ENCODE results near the gene USP53. TPM values are rescaled to one million over a fixed set of nuclear protein-coding genes. Genes with fewer than 3 reads are reported as not detected.

The USP53 gene
- total and polyA plus RNA-seq, 2 of the 13 experiments (the other 11 are each of a cell fraction or from before 2014, with no cell fraction given) = 5.3 to 8.1 TPM

DNA sequence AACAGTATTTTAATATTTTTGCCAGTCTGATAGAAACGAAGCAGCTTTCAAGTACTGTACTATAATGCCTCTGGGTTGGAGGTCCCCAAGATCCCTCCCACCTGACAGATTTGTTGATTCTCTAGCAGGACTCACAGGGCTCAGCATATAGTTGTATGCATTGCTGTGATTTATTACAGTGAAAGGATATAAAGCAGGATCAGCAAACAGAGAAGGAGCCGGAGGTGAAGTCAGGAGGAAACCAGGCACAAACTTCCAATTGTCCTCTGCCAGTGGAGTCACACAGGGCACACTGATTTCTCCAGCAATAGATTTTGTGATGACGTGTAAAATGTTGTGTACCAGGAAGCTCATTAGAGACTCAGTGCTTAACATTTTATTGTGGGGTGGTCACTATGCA lies 19.0 kb downstream of the USP53 start:
- FAIRE-seq = no peak
- H3K27ac ChIP-seq (ENCODE audit: extremely low read length, insufficient read depth, low read length) = no peak overlapping the region
- intact Hi-C loops (cut with micrococcal nuclease; ENCODE audit: unreplicated experiment) (no loop called here), in situ Hi-C loops (cut with HindIII; ENCODE audit: extremely low pct_ligation_motif_present, low pct_unique_long_range_greater_than_20kb) (no loop called here)
- no peaks in the 10 kb centered on the region for H3K4me1 ChIP-seq (ENCODE audit: insufficient read depth, low read length)
- 96% methylated on average over 3 of the region's 3 CpGs for WGBS (ENCODE audit: low lambda C conversion rate)
- H3K36me3 ChIP-seq (replicated peaks in 1 of 2; ENCODE audit: control insufficient read depth in 1 of 2, insufficient read depth in 2 of 2, low read length in 2 of 2) = peaks cover 5 to 12% of the 10 kb centered on the region in 2 experiments; a peak in 2 of 5 replicates
- no peak for DNase-seq (ENCODE audit: low spot score)
- H3K4me3 ChIP-seq (replicated peaks in 1 of 3; ENCODE audit: insufficient read depth in 1 of 3, low read depth in 2 of 3, low read length in 3 of 3) = no peak overlapping the region
- H2AFZ ChIP-seq (ENCODE audit: low read length) = no peak overlapping the region
- POLR2A ChIA-PET = no interaction called here
- BruUV-seq (replicated peaks) = no TSS peak
- H3K27me3 ChIP-seq (ENCODE audit: control insufficient read depth in 1 of 2, insufficient read depth in 2 of 2, low read length in 2 of 2) = no peaks in the 10 kb centered on the region
- no peaks in the 10 kb centered on the region for H3K9me3 ChIP-seq (ENCODE audit: low read length)
- CTCF ChIA-PET (ENCODE audit: low intra/inter-chr PET ratio, low total read pairs) = no interaction called here
- H3K9ac ChIP-seq (ENCODE audit: insufficient read depth, low read depth, low read length) = no peak overlapping the region
- no peak for ATAC-seq
- no peaks in the 10 kb centered on the region for H3K79me2 ChIP-seq (ENCODE audit: insufficient read depth, low read length)
- H3K4me2 ChIP-seq (ENCODE audit: low read depth, low read length) = no peak overlapping the region
- H4K20me1 ChIP-seq (ENCODE audit: insufficient read depth, low read length) = no peaks in the 10 kb centered on the region
- TF ChIP-seq, protein P1, sequence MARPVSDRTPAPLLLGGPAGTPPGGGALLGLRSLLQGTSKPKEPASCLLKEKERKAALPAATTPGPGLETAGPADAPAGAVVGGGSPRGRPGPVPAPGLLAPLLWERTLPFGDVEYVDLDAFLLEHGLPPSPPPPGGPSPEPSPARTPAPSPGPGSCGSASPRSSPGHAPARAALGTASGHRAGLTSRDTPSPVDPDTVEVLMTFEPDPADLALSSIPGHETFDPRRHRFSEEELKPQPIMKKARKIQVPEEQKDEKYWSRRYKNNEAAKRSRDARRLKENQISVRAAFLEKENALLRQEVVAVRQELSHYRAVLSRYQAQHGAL (CRISPR knock-in tag; IDR thresholded peaks at IDR 0.05; ENCODE audit: not compliant biosample characterization) = no peak
- TF ChIP-seq ZNF12 (CRISPR knock-in tag; IDR thresholded peaks at IDR 0.05) (no peak), U2AF1 (optimal IDR thresholded peaks at IDR 0.05; ENCODE audit: low read depth, low read length) (no peak), ZMYM2 (CRISPR knock-in tag; IDR thresholded peaks at IDR 0.05) (no peak), ZNF850 (CRISPR knock-in tag; conservative IDR thresholded peaks at IDR 0.05) (no peak), NCOA1 (CRISPR knock-in tag; IDR thresholded peaks at IDR 0.05) (no peak), PLRG1 (conservative IDR thresholded peaks at IDR 0.05) (no peak), SMC3 (IDR thresholded peaks at IDR 0.05; ENCODE audit: low read length) (no peak), ZNF235 (CRISPR knock-in tag; IDR thresholded peaks at IDR 0.05; ENCODE audit: borderline replicate concordance) (no peak)
- TF ChIP-seq, protein P2, sequence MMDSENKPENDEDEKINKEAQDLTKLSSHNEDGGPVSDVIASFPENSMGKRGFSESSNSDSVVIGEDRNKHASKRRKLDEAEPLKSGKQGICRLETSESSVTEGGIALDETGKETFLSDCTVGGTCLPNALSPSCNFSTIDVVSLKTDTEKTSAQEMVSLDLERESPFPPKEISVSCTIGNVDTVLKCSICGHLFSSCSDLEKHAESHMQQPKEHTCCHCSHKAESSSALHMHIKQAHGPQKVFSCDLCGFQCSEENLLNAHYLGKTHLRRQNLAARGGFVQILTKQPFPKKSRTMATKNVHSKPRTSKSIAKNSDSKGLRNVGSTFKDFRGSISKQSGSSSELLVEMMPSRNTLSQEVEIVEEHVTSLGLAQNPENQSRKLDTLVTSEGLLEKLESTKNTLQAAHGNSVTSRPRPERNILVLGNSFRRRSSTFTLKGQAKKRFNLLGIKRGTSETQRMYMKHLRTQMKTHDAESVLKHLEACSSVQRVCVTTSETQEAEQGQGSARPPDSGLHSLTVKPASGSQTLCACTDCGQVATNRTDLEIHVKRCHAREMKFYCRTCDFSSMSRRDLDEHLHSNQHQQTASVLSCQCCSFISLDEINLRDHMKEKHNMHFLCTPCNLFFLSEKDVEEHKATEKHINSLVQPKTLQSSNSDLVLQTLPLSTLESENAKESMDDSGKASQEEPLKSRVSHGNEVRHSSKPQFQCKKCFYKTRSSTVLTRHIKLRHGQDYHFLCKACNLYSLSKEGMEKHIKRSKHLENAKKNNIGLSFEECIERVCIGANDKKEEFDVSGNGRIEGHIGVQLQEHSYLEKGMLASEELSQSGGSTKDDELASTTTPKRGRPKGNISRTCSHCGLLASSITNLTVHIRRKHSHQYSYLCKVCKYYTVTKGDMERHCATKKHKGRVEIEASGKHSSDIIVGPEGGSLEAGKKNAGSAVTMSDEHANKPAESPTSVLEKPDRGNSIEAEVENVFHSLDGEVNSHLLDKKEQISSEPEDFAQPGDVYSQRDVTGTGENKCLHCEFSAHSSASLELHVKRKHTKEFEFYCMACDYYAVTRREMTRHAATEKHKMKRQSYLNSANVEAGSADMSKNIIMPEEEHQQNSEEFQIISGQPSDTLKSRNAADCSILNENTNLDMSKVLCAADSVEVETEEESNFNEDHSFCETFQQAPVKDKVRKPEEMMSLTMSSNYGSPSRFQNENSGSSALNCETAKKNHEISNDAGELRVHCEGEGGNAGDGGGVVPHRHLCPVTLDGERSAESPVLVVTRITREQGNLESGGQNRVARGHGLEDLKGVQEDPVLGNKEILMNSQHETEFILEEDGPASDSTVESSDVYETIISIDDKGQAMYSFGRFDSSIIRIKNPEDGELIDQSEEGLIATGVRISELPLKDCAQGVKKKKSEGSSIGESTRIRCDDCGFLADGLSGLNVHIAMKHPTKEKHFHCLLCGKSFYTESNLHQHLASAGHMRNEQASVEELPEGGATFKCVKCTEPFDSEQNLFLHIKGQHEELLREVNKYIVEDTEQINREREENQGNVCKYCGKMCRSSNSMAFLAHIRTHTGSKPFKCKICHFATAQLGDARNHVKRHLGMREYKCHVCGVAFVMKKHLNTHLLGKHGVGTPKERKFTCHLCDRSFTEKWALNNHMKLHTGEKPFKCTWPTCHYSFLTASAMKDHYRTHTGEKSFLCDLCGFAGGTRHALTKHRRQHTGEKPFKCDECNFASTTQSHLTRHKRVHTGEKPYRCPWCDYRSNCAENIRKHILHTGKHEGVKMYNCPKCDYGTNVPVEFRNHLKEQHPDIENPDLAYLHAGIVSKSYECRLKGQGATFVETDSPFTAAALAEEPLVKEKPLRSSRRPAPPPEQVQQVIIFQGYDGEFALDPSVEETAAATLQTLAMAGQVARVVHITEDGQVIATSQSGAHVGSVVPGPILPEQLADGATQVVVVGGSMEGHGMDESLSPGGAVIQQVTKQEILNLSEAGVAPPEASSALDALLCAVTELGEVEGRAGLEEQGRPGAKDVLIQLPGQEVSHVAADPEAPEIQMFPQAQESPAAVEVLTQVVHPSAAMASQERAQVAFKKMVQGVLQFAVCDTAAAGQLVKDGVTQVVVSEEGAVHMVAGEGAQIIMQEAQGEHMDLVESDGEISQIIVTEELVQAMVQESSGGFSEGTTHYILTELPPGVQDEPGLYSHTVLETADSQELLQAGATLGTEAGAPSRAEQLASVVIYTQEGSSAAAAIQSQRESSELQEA (CRISPR knock-in tag; IDR thresholded peaks at IDR 0.05; ENCODE audit: not compliant biosample characterization) = no peak
- TF ChIP-seq, protein P3, sequence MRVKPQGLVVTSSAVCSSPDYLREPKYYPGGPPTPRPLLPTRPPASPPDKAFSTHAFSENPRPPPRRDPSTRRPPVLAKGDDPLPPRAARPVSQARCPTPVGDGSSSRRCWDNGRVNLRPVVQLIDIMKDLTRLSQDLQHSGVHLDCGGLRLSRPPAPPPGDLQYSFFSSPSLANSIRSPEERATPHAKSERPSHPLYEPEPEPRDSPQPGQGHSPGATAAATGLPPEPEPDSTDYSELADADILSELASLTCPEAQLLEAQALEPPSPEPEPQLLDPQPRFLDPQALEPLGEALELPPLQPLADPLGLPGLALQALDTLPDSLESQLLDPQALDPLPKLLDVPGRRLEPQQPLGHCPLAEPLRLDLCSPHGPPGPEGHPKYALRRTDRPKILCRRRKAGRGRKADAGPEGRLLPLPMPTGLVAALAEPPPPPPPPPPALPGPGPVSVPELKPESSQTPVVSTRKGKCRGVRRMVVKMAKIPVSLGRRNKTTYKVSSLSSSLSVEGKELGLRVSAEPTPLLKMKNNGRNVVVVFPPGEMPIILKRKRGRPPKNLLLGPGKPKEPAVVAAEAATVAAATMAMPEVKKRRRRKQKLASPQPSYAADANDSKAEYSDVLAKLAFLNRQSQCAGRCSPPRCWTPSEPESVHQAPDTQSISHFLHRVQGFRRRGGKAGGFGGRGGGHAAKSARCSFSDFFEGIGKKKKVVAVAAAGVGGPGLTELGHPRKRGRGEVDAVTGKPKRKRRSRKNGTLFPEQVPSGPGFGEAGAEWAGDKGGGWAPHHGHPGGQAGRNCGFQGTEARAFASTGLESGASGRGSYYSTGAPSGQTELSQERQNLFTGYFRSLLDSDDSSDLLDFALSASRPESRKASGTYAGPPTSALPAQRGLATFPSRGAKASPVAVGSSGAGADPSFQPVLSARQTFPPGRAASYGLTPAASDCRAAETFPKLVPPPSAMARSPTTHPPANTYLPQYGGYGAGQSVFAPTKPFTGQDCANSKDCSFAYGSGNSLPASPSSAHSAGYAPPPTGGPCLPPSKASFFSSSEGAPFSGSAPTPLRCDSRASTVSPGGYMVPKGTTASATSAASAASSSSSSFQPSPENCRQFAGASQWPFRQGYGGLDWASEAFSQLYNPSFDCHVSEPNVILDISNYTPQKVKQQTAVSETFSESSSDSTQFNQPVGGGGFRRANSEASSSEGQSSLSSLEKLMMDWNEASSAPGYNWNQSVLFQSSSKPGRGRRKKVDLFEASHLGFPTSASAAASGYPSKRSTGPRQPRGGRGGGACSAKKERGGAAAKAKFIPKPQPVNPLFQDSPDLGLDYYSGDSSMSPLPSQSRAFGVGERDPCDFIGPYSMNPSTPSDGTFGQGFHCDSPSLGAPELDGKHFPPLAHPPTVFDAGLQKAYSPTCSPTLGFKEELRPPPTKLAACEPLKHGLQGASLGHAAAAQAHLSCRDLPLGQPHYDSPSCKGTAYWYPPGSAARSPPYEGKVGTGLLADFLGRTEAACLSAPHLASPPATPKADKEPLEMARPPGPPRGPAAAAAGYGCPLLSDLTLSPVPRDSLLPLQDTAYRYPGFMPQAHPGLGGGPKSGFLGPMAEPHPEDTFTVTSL (CRISPR knock-in tag; IDR thresholded peaks at IDR 0.05; ENCODE audit: borderline replicate concordance) = no peak
